Hepatocyte (in vitro differentiated cells): ENCODE measurements around the gene TRMT11.
"Not testable (repeated sequence)": the region's sequence is repeated elsewhere in the genome, so short reads cannot be mapped to it uniquely, and the experiment has no call there.

Experiments used
- EZH2 ChIP-seq: fragments of 200-600 bp; sonication (generic); IDR thresholded peaks from 2 replicates; pipeline ENCODE4 v1.6.1; 2016; ENCODE audit warnings: antibody characterized with exemption, mild to moderate bottlenecking, borderline replicate concordance
- EZH2phosphoT487 ChIP-seq: fragments of 200-600 bp; sonication (generic); IDR thresholded peaks from one replicate; pipeline ENCODE4 v1.6.1; 2018; ENCODE audit warnings: antibody characterized with exemption, mild to moderate bottlenecking, low read depth, moderate library complexity; ENCODE audit not compliant: unreplicated experiment, severe bottlenecking
- TF ChIP-seq, protein P1 (sequence below): fragments of 200-600 bp; sonication (generic); IDR thresholded peaks from 2 replicates; pipeline ENCODE4 v1.5.1; 2016; ENCODE audit warnings: antibody characterized with exemption, mild to moderate bottlenecking; ENCODE audit not compliant: poor library complexity

DNA sequence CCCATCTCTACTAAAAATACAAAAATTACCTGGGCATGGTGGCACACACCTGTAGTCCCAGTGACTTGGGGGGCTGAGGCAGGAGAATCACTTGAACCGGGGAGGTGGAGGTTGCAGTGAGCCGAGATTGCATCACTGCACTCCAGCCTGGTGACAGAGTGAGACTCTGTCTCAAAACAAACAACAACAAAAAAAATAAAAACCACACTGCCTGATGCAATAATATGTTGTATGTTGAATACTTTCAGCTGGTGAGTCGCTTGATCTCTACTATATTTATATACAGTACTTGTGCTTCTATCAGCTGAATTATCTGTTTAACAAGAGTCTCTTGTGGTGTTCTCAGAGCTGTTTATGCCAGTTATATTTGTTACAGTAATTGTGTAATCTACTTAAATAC lies 37.1 kb downstream of the TRMT11 start:
- TF ChIP-seq, protein P1, sequence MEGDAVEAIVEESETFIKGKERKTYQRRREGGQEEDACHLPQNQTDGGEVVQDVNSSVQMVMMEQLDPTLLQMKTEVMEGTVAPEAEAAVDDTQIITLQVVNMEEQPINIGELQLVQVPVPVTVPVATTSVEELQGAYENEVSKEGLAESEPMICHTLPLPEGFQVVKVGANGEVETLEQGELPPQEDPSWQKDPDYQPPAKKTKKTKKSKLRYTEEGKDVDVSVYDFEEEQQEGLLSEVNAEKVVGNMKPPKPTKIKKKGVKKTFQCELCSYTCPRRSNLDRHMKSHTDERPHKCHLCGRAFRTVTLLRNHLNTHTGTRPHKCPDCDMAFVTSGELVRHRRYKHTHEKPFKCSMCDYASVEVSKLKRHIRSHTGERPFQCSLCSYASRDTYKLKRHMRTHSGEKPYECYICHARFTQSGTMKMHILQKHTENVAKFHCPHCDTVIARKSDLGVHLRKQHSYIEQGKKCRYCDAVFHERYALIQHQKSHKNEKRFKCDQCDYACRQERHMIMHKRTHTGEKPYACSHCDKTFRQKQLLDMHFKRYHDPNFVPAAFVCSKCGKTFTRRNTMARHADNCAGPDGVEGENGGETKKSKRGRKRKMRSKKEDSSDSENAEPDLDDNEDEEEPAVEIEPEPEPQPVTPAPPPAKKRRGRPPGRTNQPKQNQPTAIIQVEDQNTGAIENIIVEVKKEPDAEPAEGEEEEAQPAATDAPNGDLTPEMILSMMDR, result not testable (repeated sequence)
- TF ChIP-seq EZH2, EZH2phosphoT487: not testable (repeated sequence)
